GM12874 (cell line): ENCODE measurements around the gene ZNF777.

ENCODE experiments used
- TF ChIP-seq, protein P1 (sequence below): IDR thresholded peaks from 2 replicates; pipeline ENCODE4 v1.5.1; 2011; ENCODE audit warnings: low read depth, mild to moderate bottlenecking, control low read depth, low read length, moderate library complexity; ENCODE audit not compliant: insufficient read depth

Gene ZNF777

DNA sequence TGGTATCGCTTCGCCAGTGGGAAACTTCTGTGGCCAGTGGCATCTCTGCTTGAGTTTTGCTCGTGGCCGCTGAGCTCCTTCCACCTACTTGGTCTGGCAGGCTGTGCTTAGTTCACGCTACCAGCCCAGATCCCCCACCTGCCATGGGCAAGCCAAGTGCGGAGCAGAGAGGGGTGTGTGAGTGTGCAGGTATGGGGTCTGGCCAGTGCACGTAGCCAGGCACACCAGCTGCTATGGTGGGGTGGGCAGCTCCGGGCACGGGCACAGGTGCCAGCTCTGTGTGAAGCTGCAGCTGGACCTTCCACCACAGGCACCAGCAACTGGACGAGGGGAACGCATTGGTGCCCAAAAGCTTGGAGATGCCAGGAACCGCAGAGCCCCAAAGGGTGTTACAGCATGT, 56.5 kb downstream of the ZNF777 start:
- TF ChIP-seq, protein P1, sequence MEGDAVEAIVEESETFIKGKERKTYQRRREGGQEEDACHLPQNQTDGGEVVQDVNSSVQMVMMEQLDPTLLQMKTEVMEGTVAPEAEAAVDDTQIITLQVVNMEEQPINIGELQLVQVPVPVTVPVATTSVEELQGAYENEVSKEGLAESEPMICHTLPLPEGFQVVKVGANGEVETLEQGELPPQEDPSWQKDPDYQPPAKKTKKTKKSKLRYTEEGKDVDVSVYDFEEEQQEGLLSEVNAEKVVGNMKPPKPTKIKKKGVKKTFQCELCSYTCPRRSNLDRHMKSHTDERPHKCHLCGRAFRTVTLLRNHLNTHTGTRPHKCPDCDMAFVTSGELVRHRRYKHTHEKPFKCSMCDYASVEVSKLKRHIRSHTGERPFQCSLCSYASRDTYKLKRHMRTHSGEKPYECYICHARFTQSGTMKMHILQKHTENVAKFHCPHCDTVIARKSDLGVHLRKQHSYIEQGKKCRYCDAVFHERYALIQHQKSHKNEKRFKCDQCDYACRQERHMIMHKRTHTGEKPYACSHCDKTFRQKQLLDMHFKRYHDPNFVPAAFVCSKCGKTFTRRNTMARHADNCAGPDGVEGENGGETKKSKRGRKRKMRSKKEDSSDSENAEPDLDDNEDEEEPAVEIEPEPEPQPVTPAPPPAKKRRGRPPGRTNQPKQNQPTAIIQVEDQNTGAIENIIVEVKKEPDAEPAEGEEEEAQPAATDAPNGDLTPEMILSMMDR, result no peak

DNA sequence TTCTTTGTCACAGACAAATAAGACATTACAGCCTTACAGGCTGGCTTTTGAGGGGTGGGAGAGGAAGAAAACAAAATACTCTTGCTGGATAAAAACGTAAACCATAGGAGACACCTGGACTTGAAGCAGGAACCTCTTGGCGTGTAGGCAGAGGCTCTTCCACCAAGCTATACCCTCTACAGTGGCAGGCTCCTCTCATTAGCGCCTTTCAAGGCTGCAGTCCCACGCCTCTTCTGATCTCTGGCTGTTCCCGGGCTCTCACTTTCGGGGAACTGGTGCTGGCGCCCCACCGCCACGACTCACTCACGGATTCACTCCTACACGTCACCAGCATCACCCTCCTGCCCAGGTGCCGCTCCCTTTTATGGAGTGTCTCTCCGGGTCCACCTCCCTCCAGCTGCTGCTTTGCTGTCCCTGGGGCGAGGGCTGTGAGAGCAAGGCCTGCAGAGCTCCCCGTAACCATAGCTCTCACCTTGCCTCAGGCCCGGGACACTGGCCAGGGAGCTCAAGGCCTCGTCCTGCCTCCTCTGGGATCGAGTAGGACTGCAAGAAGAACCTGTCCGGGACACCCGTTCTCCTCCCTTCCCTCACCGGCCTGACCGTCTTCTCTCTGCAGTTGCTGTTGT, 62.6 kb downstream of the ZNF777 start:
- TF ChIP-seq, protein P1, result no peak

DNA sequence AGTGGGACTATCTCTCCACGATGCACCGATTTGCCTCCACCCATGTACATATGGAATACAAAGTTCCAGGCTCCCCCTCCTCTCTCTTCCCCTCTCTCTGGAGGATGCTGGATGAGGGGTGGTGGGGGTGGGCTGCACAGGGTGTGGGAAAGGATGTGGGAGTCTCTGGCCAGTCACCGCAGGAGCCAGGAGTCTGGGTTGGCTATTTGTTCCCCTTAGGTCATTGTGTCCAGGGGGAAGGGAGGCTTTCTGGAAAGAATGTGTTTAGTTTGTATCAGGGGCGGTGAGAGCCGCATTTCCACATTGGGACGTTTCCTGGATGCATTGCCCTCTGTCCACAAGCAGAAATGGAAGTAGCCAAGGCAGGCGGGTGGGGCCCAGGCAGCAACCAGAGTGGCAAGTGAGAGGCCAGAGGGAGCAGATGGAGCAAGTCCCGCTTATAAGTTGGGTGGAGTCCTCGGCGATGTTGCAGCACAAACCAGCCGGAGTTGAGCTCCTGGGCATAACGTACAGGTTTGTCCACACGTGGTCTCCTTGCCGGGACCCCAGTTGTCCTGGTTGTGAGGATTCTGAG, 63.3 kb downstream of the ZNF777 start:
- TF ChIP-seq, protein P1, result no peak

DNA sequence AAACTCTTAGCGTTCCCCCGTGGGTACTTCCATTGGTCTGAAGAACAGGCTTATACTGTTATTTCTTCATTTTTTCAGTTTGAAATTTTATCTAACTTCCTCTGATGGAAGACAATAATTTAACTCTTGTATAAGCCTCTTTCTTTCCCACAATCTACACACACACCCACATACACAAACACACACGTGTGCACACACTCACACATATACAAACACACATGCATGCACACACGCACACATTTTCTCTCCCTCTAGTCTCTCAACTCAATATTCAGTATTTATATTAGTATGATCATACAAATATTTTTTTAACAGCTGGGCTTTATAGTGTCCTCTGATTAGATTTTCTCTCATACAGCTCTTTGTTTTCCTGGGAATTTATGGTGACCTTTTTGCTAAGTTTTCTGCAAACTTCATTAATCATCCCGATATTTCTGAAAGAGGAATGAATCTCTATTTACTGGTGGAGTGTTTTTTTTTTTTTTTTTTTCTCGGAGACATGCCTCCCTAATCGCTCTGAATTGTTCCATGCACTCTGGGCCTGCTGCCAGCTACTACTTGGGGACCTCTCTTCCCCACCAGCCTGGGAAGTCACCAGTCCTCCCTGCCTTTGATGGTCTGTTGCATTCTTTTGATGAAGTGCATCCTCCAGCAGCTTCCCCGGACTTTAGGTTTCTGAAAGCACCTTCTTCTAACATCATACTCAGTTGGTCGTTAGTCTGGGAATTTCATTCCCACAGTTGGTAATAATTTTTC, 75.5 kb downstream of the ZNF777 start:
- TF ChIP-seq, protein P1, result no peak
